Panc1 (cell line): Measurements from ENCODE around the gene PRR14L. TPM values are rescaled to one million over a fixed set of nuclear protein-coding genes. Genes with fewer than 3 reads are reported as not detected.

Experiments used
- ATAC-seq: fragments of 200-7000 bp; cut with Tn5 transposase; 2 replicates; pipeline ENCODE4 v1.9.1; 2020; ENCODE audit warnings: mild to moderate bottlenecking, moderate library complexity
- BruUV-seq: library from RNA; stranded (reverse); fragments of 400-500 nt; replicated peaks from 2 replicates; lab custom pipeline; 2021; lab: Mats Ljungman, UMichigan
- CTCF ChIA-PET: fragments of 300-600 bp; sonication (Branson Sonifier 250); formaldehyde crosslinking; loops from one replicate; lab custom pipeline; 2022; ENCODE audit warnings: antibody characterized with exemption; lab: Charles Lee
- POLR2A ChIA-PET: fragments of 300-600 bp; sonication (Branson Sonifier 250); formaldehyde crosslinking; loops from one replicate; lab custom pipeline; 2022; ENCODE audit warnings: antibody characterized with exemption; lab: Charles Lee
- DNase-seq: peaks from one replicate; pipeline ENCODE4 v3.0.0-alpha.2; 2010; ENCODE audit warnings: low read depth, low spot score
- H3K27ac ChIP-seq: 2 replicates; pipeline ENCODE4 v1.5.1; 2011; ENCODE audit warnings: mild to moderate bottlenecking, low read length, inconsistent platforms
- H3K27me3 ChIP-seq: fragments of 200-500 bp; sonication (Bioruptor generic); 2 replicates; pipeline ENCODE4 v1.6.0; 2014; ENCODE audit warnings: low read length, inconsistent platforms; ENCODE audit not compliant: control insufficient read depth, insufficient read depth
- H3K36me3 ChIP-seq: fragments of 200-500 bp; sonication (Bioruptor generic); 2 replicates; pipeline ENCODE4 v1.5.1; 2014; ENCODE audit warnings: inconsistent platforms, mild to moderate bottlenecking, low read length, moderate library complexity; ENCODE audit not compliant: control insufficient read depth, insufficient read depth
- H3K4me1 ChIP-seq: 2 replicates; pipeline ENCODE4 v1.5.1; 2011; ENCODE audit warnings: inconsistent platforms, mild to moderate bottlenecking, low read length, moderate library complexity; ENCODE audit not compliant: control insufficient read depth, insufficient read depth
- H3K4me3 ChIP-seq, 2 experiments: 2 replicates each; pipeline ENCODE4 v1.5.1; 2011 to 2012; ENCODE audit warnings: low read depth in 2 of 2, low read length in 2 of 2, mild to moderate bottlenecking in 2 of 2, inconsistent platforms in 1 of 2, moderate library complexity in 1 of 2
- H3K9me3 ChIP-seq: fragments of 200-500 bp; sonication (Bioruptor generic); 2 replicates; pipeline ENCODE4 v1.5.1; 2014; ENCODE audit warnings: low read depth, mild to moderate bottlenecking, inconsistent platforms, low read length, moderate library complexity; ENCODE audit not compliant: control insufficient read depth, insufficient read depth
- CTCF ChIP-seq: fragments of 450-650 bp; IDR thresholded peaks from 2 replicates; pipeline ENCODE4 v1.5.1; 2017; ENCODE audit warnings: mild to moderate bottlenecking
- POLR2AphosphoS5 ChIP-seq: IDR thresholded peaks from 2 replicates; pipeline ENCODE4 v1.6.1; 2012; ENCODE audit warnings: mild to moderate bottlenecking, low read depth, low read length, moderate library complexity
- REST ChIP-seq, 2 experiments: IDR thresholded peaks; 2 replicates each; pipeline ENCODE4 v1.6.1; 2011 to 2012; ENCODE audit warnings: low read depth in 2 of 2, control low read depth in 1 of 2, low read length in 1 of 2, mild to moderate bottlenecking in 1 of 2, moderate library complexity in 1 of 2; ENCODE audit not compliant: insufficient read depth in 1 of 2
- SIN3A ChIP-seq: IDR thresholded peaks from 2 replicates; pipeline ENCODE4 v1.6.1; 2012; ENCODE audit warnings: low read depth, mild to moderate bottlenecking, low read length, moderate library complexity, borderline replicate concordance; ENCODE audit not compliant: insufficient read depth
- TCF7L2 ChIP-seq: IDR thresholded peaks from 2 replicates; pipeline ENCODE4 v1.6.1; 2011; ENCODE audit warnings: mild to moderate bottlenecking, low read depth, low read length, inconsistent platforms
- in situ Hi-C: cut with HindIII; loops from 2 replicates; pipeline ENCODE4 v1.10.0; 2016; ENCODE audit warnings: low sequenced_read_pairs, low pct_unique_long_range_greater_than_20kb
- intact Hi-C: fragments of 100-400 bp; cut with micrococcal nuclease; formaldehyde crosslinking; loops from one replicate; pipeline ENCODE4 v1.10.0; 2022; ENCODE audit not compliant: unreplicated experiment
- total RNA-seq: library from RNA; stranded (reverse); gene quantifications from one replicate; pipeline ENCODE4 v1.2.1, GENCODE V29; 2021; ENCODE audit not compliant: unreplicated experiment

The PRR14L gene
- total RNA-seq, 1 experiment from 2014 or later: 45.7 TPM

GRCh38 chr22:31789803-31790202 is 39.9 kb upstream of the PRR14L start:
- no peaks in the 10 kb centered on the region for H3K9me3 ChIP-seq
- POLR2A ChIA-PET: no interaction called here
- no peak overlapping the region for H3K27ac ChIP-seq
- CTCF ChIA-PET: interaction anchor here (0.6 kb wide), 1 partner anchor 339 kb away, joined by 10 read pairs; no protein-coding TSS in a partner anchor
- no peak for TF ChIP-seq POLR2AphosphoS5
- TF ChIP-seq SIN3A: no peak
- no peak for TF ChIP-seq TCF7L2
- no peak for TF ChIP-seq CTCF
- TF ChIP-seq REST (IDR thresholded peaks at IDR 0.05; ENCODE audit: insufficient read depth in 1 of 2, low read depth in 2 of 2, low read length in 1 of 2): no peak
- no peak overlapping the region for H3K4me3 ChIP-seq
- BruUV-seq: no TSS peak
- no peaks in the 10 kb centered on the region for H3K4me1 ChIP-seq
- intact Hi-C loops: no loop called here
- H3K27me3 ChIP-seq: no peaks in the 10 kb centered on the region
- no peak for ATAC-seq
- DNase-seq: no peak
- H3K36me3 ChIP-seq: no peaks in the 10 kb centered on the region; the same call in 1 of the 2 replicates
- in situ Hi-C loops: no loop called here

GRCh38 chr22:31776231-31776630 is 26.3 kb upstream of the PRR14L start:
- POLR2A ChIA-PET: no interaction called here

More at GRCh38 chr22:31776231-31776630, 26.3 kb upstream of the PRR14L start:
- H3K9me3 ChIP-seq: no peaks in the 10 kb centered on the region
- ATAC-seq: no peak
- no peak overlapping the region for H3K27ac ChIP-seq
- TF ChIP-seq REST (IDR thresholded peaks at IDR 0.05; ENCODE audit: insufficient read depth in 1 of 2, low read depth in 2 of 2, low read length in 1 of 2): no peak
- no peak for TF ChIP-seq POLR2AphosphoS5
- no peak for TF ChIP-seq SIN3A
- TF ChIP-seq TCF7L2: no peak
- no peak for TF ChIP-seq CTCF
- BruUV-seq: no TSS peak
- intact Hi-C loops (no loop called here), in situ Hi-C loops (no loop called here)
- DNase-seq: no peak
- no peaks in the 10 kb centered on the region for H3K4me1 ChIP-seq
- H3K27me3 ChIP-seq: no peaks in the 10 kb centered on the region
- no peak overlapping the region for H3K4me3 ChIP-seq
- H3K36me3 ChIP-seq: peaks cover 2% of the 10 kb centered on the region; the same call in 1 of the 2 replicates
- CTCF ChIA-PET: no interaction called here
